HG03520 (cell line): ENCODE data around the gene OR10H1.
"Not testable (repeated sequence)": the region's sequence is repeated elsewhere in the genome, so short reads cannot be mapped to it uniquely, and the experiment has no call there.

Source experiments
- ATAC-seq: cut with Tn5 transposase; IDR thresholded peaks from one replicate; pipeline ENCODE4 v1.9.1; 2021; ENCODE audit warnings: mild to moderate bottlenecking, moderate library complexity; ENCODE audit not compliant: unreplicated experiment

Gene OR10H1, protein sequence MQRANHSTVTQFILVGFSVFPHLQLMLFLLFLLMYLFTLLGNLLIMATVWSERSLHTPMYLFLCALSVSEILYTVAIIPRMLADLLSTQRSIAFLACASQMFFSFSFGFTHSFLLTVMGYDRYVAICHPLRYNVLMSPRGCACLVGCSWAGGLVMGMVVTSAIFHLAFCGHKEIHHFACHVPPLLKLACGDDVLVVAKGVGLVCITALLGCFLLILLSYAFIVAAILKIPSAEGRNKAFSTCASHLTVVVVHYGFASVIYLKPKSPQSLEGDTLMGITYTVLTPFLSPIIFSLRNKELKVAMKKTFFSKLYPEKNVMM

DNA sequence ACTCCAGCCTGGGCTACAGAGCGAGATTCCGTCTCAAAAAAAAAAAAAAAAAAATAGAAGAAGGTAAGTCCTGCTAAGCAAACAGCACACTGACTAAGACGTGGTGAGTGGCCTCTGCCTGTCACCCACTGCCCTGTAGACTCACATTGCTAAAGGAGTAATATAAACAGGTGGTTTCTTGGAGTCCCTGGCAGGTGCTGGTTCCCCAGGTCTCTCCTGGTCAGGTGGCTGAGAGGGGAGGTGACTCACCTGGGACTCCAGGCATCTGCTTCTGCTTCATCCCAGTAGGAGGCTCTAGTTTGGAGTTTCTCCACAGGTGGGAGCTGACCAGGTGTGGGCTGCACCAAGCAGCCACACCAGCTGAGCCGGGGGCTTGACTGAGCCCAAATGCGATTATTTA is at the start of gene OR10H1:
TSS of gene OR10H1 (minus strand) at position 359 of the 400 bp plus-strand sequence. CDS start 7,627 bp downstream, outside the sequence.
- no peak for ATAC-seq

- ATAC-seq = no peak
Measured at GRCh38 chr19:15864824-15865223, 49.4 kb upstream of the OR10H1 start.

DNA sequence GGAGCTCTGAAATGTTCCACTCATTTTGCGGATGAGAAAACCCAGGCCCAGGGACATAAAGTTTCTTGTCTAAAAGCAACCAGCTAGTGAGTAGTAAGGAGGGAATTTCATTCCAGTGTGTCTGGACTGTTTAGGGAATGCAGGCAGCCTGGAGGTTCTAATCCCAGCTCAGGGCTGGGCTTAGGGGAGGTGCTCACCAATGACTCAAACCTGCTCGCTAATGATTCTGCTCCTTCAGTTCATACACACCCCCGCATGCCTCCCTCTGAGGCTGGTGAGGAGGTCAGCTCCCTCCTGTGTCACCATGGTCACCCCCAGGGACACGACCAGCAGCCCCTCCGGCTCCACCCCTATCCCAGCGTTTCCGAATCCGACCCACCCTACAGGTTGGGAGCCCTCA is 47.8 kb upstream of the OR10H1 start:
- ATAC-seq = no peak

DNA sequence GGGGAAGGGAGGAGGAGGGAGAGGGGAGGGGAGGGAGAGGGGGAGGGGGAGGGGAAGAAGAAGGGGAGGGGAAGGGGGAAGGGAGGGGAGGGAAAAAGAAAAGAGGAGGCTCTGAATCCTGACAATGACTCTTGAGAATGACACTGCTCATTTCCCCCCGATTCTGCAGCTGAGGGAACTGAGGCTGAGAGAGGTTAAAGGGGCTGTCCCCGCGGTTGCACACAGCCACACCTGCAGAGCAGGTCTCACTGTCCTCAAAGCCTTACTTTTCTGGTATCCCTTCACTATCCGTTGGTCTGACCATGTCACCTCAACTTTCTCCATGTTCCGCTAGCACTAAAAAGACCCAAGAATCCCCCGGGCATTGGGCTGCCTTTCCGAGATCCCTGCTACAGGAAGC is 47.0 kb upstream of the OR10H1 start:
- ATAC-seq = no peak

- ATAC-seq = no peak
Measured at GRCh38 chr19:15860522-15860921, 45.1 kb upstream of the OR10H1 start.

- no peak for ATAC-seq
Measured at GRCh38 chr19:15859187-15859586, 43.7 kb upstream of the OR10H1 start.

DNA sequence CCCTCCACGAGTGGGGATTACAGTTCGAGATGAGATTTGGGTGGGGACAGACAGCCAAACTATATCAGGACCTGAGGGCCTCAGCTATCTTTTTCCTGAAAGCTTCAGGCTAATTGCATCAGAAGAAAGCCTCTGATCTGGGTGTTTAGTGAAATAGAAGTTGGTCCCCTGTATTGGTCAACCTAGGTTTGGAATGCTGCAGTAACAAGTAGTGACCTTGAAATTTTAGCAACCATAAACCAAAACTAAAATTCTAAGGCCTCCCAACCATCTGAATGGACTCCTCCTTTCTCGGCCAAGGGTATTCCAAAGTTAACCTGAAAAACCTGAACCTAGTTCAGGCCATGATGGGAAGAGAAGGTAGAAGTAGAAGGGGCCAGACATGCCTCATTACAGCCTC is 34.9 kb upstream of the OR10H1 start:
- no peak for ATAC-seq

DNA sequence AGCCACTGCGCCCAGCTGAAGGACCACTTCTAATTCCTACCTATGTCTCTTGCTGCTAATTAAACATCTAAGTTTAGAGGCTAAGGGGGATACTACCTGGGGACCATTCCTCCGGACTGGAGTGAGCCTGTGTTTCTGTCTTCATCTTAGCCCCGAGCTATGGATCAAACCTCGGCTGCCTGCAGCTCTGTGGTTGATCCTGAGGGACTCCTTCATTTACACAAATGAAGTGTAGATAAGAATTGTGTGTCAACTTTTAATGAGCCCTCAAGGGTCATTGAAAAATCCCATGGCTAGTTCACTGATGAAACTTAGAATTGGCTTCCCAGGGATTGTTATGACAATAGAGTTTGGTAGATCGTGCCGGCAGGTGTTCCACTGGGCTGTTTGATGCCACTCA is 31.5 kb upstream of the OR10H1 start:
- ATAC-seq = no peak

DNA sequence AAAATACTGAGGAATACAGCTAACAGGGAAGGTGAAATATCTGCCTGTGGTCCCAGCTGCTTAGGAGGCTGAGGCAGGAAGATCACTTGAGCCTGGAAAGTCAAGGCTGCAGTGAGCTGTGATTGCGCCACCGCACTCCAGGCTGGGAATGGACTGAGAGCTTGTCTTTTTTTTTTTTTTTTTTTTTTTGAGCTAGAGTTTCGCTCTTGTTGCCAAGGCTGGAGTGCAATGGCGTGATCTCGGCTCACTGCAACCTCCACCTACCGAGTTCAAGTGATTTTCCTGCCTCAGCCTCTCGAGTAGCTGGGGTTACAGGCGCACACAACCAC is 28.4 kb upstream of the OR10H1 start:
- not testable (repeated sequence) for ATAC-seq

GRCh38 chr19:15843203-15843893 is 27.9 kb upstream of the OR10H1 start:
- no peak for ATAC-seq

- no peak for ATAC-seq
Measured at GRCh38 chr19:15841875-15842569, 26.6 kb upstream of the OR10H1 start.

DNA sequence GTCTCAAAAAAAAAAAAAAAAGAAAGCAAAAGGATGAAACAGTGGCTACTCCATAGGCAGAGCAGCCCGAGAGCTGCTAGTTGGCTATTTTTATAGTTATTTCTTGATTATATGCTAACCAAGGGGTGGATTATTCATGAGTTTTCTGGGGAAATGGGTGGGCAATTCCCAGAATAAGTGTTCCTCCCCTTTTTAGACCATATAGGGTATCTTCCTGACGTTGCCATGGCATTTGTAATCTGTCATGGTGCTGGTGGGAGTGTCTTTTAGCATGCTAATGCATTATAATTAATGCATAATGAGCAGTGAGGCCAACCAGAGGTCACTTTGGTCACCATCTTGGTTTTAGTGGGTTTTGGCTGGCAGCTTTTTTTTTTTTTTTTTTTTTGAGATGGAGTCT is 25.4 kb upstream of the OR10H1 start:
- no peak for ATAC-seq

DNA sequence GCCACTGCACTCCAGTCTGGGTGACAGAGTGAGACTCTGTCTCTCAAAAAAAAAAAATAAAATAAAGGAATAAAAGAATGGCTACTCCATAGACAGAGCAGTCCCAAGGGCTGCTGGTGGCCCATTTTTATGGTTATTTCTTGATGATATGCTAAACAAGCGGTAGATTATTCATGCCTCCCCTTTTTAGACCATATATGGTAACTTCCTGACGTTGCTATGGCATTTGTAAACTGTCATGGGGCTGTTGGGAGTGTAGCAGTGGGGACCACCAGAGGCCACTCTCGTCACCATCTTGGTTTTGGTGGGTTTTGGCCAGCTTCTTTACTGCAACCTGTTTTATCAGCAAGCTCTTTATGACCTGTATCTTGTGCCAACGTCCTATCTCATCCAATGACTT is 24.4 kb upstream of the OR10H1 start:
- not testable (repeated sequence) for ATAC-seq

GRCh38 chr19:15838351-15838750 is 22.9 kb upstream of the OR10H1 start:
- no peak for ATAC-seq

DNA sequence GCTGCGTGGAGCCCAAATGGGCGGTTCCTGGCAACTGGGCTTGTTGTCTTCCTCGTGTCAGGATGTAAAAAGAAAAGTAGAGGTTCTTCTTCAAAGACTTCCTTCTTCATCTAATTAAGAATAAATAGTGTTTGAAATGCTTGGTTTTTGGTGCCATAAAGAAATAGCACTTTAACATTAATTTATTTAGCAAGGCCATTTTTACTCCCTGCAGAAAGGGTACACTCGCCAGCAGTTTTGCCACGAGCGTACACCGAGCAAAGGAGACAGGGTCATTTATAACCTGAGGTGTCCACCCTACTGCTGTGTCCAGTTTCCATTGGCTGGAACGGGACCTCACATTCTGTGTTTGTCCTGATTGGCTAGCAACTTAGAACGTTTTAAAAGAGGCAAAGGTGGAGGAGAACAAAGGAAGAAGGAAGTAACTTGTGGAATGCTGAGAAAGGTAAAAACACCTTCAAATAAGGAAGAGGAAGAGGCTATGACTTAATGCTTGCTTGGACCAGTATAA is 21.8 kb upstream of the OR10H1 start:
- ATAC-seq = no peak

- peak; percentile 91 for ATAC-seq
Measured at GRCh38 chr19:15836330-15837220, 21.1 kb upstream of the OR10H1 start.

DNA sequence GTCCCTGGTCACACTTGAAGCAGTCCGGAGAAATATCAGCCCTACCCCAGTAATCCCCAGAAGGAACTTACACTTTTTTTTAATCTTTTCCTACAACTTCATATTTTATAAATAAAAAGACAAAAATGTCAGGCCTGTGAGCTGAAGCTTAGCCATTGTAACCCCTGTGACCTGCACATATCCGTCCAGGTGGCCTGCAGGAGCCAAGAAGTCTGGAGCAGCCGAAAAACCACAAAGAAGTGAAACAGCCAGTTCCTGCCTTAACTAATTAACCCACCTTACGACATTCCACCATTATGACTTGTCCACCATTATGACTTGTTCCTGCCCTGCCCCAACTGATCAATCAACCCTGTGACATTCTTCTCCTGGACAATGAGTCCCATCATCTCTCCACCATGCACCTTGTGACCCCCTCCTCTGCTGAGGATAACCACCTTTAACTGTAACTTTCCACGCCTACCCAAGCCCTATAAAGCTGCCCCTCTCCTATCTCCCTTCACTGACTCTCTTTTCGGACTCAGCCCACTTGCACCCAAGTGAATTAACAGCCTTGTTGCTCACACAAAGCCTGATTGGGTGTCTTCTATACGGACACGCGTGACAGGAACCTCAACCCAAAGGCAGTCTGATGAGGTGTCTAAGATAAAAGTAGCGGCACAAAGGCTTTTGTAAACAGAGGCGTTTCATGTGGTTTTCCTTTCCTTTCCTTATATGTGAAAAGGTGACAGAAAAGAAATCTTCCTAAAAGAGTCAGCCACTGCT is 20.3 kb upstream of the OR10H1 start:
- not testable (repeated sequence) for ATAC-seq

- ATAC-seq = not testable (repeated sequence)
Measured at GRCh38 chr19:15834232-15834631, 18.8 kb upstream of the OR10H1 start.

GRCh38 chr19:15831626-15832025 is 16.2 kb upstream of the OR10H1 start:
- ATAC-seq = no peak

DNA sequence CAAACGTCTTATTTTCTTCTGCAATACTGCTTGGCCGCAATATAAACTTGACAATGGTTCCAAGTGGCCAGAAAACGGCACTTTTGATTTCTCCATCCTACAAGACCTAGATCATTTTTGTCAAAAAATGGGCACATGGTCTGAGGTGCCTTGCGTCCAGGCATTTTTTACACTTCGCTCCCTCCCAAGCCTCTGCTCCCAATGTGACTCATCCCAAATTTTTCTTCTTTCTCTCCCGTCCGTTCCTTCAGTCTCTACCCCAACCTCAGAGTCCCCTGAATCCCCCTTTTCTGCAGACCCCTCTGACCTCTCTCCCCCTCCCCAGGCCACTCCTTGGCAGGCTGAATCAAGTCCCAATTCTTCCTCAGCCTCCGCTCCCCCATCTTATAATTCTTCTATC is 14.3 kb upstream of the OR10H1 start:
- no peak for ATAC-seq
